CD4-positive, alpha-beta T cell treated with Interleukin-17A for 4 hours (primary cell): ENCODE data around the gene CACNG7.

ENCODE experiments used
- DNase-seq: peaks from one replicate; pipeline ENCODE4 v3.0.0-alpha.2; 2020; ENCODE audit warnings: mixed read lengths

Gene CACNG7

DNA sequence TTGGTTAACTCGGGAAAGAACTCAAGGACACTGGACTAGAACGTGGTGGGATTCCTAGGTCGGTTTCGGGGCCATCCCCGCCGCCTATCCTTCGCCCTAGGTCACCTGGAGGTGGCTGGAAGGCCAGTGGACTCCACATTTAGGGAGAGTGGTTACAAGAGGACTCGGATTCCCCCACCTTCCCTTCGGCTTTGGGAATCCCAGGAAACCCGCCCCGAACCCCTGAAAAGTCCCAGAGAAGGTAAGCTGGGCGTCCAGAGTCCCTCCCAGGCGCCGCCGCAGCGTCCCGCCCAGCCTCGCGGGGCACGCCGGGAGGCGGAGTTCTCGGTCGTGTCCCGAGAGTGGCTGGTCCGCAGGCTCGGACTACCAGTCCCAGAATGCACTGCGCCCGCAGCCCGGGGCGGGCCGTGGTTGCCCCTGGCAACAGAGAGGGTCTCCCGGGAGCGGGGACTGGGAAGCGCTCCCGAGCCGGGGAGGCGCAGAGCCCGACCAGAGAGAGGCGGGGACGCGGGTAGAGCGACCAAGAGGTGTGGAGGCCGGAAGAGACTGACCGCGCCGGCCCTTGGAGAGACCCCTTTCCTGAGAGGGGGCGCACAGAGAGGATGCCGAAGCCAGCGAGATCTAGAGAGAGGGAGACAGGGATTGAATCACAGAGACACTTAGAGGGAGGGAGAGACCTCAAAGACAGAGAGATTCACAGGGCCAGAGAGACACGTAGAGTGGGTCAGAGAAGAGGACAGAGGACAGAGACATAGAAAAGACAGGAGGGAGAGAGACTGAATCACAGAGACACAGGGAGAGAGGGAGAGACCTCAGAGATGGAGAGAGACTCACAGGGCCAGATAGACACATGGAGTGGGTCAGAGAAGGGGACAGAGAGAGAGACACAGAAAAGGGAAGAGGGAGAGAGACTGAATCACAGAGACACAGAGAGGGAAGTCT lies 29.7 kb upstream of the CACNG7 start:
- DNase-seq = peak; percentile 78

- no peak for DNase-seq
These were observed 28.2 kb upstream of the CACNG7 start for GRCh38 chr19:53880711-53881481.

DNA sequence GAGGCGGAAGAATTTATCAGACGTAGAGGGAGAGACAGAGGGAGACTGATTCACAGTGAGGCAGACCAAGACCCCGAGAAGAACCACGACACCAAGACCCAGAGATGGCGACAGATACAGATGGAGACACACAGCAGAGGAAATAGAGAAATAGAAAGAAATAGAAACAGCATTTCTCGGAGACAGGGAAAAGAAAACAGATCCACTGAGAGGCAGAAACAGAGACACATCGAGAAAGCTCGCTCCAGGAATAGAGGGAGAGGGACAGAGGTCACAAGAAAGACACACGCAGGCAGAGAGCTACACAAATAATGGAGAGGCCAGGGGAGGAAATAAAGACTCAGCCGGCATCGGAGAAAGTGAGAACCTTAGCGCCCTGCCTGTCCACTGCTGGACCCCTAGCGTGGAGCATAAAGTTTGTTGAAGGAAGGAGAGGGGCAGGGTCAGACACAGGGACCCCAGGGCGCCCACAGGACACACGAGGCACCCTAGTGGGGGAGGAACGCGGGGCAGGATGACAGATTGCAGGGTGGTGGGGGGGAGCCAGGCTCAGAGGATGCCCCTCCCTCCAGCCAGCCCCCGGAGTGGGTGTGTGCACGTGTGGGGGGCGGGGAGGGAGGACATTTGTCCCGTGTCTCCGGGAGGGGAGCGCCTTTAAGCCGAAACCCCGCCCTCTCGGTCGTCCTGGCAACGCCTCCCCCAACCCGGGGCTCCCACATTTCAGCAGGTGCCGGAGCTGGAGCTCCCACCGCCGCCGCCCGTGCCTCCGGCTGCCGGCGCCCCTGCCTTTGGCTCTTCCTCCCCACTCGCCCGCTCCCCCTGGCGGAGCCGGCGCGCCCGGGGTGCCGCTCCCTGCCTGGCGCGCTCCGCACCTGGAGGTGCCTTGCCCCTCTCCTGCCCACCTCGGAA lies 27.3 kb upstream of the CACNG7 start, which contains the start of gene PRKCG:
Gene PRKCG (plus strand): TSS at position 716 of the 909 bp plus-strand sequence. CDS start 298 bp downstream, outside the sequence.
- peak; percentile 77 for DNase-seq

DNA sequence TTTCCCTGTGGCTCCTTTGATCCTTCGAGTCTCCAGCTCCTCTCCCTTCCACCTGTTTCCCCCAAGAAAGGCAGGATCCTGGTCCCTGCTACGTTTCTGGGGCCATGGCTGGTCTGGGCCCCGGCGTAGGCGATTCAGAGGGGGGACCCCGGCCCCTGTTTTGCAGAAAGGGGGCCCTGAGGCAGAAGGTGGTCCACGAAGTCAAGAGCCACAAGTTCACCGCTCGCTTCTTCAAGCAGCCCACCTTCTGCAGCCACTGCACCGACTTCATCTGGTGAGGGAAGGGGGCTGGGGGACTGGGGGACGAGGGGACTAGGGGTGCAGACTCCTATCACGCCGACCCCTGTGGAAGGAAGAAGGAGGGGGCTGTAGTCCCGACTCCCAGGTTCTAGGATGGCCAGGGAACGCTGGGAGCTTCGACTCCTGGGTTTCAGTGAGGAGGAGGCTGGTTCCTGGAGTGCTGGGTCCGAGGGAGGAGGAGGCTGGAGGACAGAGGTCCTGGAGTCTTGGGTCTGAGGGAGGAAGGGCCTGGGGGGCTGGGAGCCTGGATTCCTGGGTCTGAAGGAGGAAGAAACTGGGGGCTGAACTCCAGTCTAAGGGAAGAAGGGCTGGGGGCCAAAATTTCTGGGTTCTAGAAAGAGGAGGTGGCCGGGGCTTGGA lies 26.6 kb upstream of the CACNG7 start:
- DNase-seq = no peak

DNA sequence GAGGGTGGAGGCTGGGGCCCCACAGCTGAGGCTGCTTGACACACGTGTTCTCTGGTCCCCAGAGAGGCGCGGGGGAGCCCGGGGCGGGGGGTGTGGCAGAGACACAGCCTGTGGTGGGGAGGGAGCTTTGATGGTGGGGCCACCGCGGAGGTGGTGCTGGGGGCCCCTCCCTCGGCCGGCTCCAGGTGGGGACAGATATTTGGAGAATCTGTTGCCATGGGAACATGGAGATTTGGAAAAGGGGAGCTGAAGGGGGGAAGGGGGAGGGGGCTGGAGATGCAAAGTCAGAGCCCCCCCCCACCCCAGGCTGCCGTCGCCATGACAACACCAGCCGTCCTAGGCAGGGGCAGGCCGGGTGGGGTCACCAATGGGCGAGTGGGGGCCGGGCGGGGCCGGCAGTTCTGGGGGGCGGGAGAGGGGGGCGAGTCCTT lies 25.8 kb upstream of the CACNG7 start:
- DNase-seq = no peak

- DNase-seq = no peak
These were observed 25.3 kb upstream of the CACNG7 start for GRCh38 chr19:53883741-53884140.

DNA sequence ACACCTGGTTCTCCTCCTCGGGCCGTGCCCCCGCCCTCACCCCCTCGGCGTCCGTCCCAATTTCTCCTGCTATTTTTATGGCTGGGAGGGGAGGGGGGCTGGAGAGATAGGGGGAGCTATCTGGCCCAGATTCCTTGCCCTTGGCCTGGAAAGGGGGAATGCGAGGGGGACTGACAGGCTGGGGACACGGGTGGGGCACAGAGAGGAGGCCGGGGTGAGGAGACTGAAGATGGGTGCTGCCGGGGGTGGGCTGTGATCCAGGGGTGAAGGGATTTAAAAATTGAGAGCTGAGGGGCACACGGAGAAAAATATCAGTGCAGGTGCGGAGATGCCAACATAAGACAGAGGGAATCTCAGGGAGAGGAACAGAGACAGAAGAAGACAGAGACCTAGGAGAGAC lies 24.8 kb upstream of the CACNG7 start:
- DNase-seq = no peak

DNA sequence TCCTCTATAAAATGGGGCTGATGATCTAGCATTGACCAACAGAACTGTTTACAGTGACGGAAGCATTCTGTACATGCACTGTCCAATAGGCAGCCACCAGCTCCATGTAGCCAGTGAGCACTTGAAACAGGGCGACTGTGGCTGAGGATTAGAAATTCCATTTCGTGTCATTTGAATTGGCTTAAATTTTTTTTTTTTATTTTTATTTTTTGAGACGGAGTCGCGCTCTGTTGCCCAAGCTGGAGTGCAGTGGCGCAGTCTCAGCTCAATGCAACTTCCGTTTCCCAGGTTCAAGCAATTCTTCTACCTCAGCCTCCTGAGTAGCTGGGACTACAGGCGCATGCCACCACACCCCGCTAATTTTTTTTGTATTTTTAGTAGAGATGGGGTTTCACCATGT lies 24.0 kb upstream of the CACNG7 start:
- DNase-seq = no peak

DNA sequence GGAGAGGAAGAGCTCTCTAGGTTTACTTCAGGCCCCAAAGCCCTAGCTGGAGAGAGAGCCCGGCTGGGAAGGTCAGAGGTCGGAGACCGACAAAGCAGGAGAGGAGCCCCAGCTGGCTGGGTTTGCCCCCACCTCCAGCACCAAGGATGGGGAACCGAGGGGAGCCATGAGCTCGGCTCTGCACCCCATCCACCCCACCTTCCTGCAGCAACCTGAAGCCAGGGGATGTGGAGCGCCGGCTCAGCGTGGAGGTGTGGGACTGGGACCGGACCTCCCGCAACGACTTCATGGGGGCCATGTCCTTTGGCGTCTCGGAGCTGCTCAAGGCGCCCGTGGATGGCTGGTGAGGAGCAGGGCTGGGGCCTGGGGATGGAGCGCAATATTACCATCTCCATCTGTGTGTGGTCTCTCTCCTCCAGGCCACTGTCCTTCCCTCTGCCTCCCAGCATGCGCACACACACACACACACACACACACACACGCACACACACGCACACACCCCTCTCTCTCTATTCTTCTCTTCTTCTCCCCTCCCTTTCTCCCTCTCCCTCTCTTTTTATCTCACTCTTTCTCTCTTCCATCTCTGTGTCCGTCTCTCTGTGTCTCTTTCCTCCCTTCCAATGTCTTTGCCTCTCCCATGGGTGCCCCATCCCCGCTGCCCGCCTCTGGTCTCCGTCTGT lies 16.6 kb upstream of the CACNG7 start:
- no peak for DNase-seq

- DNase-seq = no peak
These were observed 16.1 kb upstream of the CACNG7 start for GRCh38 chr19:53892981-53893325.

GRCh38 chr19:53894707-53895106 lies 14.4 kb upstream of the CACNG7 start:
- DNase-seq = no peak

- no peak for DNase-seq
These were observed 12.4 kb upstream of the CACNG7 start for GRCh38 chr19:53896682-53897081.

DNA sequence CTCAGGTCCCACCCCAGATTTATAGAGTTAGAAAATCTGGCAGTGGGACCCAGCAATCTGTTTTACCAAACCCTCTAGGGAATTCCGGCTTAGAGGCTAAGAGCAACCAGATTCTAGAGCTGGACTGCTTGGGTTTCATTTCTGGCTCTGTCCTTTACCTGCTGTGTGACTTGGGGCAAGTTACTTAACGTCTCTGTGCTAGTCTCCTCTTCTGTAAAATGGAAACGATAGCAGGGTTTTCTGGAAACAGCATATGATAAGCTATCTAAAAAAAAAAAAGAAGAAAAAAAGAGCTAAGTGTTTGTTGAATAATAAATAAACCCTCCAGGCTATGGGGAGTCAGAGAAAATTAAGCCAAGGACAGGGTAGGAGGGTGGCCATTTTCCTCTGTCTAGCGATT lies 11.6 kb upstream of the CACNG7 start:
- no peak for DNase-seq

GRCh38 chr19:53898166-53898565 lies 10.9 kb upstream of the CACNG7 start:
- no peak for DNase-seq

DNA sequence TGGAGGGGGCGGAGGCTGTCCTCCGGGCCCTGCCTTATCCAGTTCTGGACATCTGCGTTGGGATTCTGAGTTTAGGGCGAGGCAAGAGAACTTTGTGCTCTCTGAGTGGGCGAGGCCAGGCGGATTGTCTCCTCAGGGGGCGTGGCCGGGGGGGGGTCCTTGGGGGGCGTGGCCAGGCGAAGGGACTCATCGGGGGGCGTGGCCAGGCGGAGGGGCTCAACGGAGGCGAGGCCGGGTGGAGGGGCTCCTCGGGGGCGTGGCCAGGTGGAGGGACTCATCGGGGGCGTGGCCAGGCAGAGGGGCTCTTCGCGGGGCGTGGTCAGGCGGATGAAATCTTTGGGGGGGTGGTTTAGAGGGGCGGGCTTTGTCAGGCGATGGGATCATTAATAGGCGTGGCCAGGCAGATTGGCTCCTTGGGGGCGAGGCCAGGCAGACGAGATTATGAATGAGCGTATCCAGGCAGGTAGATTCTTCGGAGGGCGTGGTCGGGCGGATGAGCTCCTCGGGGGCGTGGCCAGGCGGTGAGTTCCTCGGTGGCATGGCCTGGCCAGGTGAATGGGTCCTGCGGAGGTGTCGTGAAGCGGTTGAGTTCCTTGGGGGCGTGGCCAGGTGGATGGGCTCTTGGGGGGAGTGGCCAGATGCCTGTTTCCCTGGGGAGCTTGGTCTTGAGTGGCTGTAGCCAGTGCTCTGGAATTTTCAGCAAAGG lies 10.3 kb upstream of the CACNG7 start:
- DNase-seq = no peak

DNA sequence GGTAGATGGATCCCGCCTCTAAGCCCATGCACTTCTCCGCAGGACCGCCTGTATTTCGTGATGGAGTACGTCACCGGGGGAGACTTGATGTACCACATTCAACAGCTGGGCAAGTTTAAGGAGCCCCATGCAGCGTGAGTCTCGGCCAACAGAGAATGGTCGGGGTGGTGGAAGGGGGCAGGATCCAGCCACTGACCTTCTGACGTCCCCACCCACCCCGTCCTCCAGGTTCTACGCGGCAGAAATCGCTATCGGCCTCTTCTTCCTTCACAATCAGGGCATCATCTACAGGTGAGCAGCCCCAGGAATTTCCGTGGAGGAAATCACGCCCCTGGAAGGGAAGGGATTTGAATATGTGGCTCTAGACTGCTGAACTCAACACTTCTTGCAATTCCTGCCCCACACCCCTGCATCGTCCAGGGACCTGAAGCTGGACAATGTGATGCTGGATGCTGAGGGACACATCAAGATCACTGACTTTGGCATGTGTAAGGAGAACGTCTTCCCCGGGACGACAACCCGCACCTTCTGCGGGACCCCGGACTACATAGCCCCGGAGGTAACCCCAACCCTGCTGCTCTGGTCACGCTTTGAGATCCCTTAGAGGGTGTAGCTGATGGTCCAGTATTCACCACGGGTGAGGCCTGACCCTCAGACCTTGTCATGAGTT lies 8.8 kb upstream of the CACNG7 start:
- DNase-seq = no peak

DNA sequence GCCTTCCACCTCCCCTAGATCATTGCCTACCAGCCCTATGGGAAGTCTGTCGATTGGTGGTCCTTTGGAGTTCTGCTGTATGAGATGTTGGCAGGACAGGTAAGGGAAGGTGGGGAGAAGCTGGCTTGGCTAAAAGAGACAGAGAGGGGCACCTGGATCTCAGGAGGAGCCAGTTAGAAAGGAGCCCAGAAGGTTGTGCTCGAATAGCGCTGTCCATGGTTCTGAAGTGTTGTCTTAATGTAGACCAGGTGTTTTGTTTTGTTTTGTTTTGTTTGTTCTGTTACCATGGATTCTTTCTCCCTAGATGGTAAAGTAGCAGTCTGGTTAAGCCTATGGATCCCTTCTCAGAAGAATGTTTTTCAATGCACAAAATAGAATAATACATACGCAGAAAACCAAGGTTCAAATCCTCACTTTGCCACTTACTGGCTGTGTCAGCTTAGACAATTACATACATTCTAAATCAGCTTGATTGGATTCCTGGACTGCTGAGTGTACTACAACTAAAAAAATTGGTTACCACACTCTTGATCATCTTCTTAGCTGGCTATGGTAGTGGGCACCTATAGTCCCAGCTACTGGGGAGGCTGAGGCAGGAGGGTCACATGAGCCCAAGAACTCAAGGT lies 5.9 kb upstream of the CACNG7 start:
- DNase-seq = peak; percentile 57

DNA sequence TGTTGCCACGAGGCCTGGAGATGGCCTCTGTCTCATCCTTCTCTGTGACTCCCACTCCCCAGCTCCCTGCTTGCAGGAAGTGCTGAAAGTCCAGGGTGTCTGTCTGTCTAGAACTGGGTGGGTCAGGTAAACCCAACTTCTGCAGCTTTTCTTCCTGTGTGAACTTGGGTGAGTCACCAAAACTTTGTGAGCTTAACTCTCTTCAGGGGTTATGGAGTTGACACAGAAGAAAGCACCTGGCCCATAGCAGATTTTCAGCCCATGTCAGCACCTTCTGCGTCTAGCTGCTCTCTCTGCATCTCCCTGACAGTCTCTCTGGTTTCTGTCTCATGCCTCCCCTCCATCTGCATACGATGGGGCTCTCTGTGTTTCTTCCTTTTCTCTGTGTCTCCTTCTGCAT lies 4.2 kb upstream of the CACNG7 start:
- DNase-seq = no peak

- no peak for DNase-seq
These were observed 3.3 kb upstream of the CACNG7 start for GRCh38 chr19:53905787-53906186.
